ENCODE results near the gene ASF1B.

ASF1B gene

DNA sequence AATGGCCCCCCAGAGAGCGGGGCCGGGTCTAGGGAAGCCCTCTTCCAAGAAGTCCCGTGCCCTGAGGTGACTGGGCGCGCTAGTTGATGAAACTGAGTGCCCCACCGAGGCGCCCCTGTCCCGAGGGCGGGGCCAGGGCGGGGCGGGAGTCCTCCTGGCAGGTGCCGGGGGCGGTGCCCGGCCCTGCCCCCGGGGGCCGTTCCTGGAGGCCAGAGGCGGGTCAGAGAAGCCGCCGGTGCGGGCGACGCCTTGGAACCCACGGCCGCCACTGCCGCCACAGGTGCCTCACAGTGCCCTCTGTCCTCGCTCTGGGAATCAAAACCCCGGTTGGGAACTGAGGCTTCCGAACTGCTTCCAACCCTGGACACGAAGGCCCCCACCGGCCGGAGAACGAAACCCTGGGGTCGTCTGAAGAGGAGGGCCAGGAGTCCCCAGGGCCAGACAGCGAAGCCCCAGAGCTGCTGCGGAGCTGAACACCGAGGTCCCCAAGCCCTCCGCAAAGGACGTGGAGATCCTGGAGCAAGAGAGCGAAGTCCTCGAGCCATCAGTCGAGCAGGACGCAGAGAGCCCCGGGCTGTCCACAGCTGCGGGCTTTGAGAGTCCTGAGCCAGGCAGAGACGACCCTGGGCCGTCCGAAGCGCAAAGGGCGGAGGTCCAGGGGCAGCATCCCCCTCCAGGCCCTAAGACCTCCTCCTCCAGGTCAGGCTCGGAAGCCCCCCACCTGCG lies 63.7 kb downstream of the ASF1B start, which contains the start of gene MISP3:
Gene MISP3, plus strand, starts transcription at position 252 of the 726 bp plus-strand sequence. CDS start 524 bp downstream, outside the sequence.
- Histone ChIP-seq H3K27ac (ENCODE audit: low read depth, low read length) (peak within 1 kb of the TSS; percentile 43), H3K4me3 (ENCODE audit: insufficient read depth, low read length, poor library complexity, severe bottlenecking) (peak within 1 kb of the TSS; percentile 62), H3K27me3 (ENCODE audit: low read length) (no peaks in the 10 kb centered on the region), H2AFZ (ENCODE audit: low read depth, low read length, severe bottlenecking) (peak within 1 kb of the TSS; percentile 77), H3F3A (ENCODE audit: insufficient read depth) (no peaks in the 10 kb centered on the region), H3K79me2 (ENCODE audit: insufficient read depth, low read length) (no peaks in the 10 kb centered on the region), H3K9me2 (replicated peaks; ENCODE audit: insufficient read depth, low read length) (no peaks in the 10 kb centered on the region), H4K20me1 (ENCODE audit: low read depth, low read length) (no peaks in the 10 kb centered on the region), H3K4me2 (ENCODE audit: low read depth, low read length, poor library complexity, severe bottlenecking) (peak within 1 kb of the TSS; percentile 99), H3K9ac (ENCODE audit: low read length) (peak within 1 kb of the TSS; percentile 58), H3K36me3 (ENCODE audit: low read length) (no peaks in the 10 kb centered on the region), H3K9me3 (ENCODE audit: insufficient read depth, low read length) (no peaks in the 10 kb centered on the region)
- no peak for TF ChIP-seq EZH2phosphoT487 (conservative IDR thresholded peaks at IDR 0.05; ENCODE audit: low read length)
- TF ChIP-seq, protein P1, sequence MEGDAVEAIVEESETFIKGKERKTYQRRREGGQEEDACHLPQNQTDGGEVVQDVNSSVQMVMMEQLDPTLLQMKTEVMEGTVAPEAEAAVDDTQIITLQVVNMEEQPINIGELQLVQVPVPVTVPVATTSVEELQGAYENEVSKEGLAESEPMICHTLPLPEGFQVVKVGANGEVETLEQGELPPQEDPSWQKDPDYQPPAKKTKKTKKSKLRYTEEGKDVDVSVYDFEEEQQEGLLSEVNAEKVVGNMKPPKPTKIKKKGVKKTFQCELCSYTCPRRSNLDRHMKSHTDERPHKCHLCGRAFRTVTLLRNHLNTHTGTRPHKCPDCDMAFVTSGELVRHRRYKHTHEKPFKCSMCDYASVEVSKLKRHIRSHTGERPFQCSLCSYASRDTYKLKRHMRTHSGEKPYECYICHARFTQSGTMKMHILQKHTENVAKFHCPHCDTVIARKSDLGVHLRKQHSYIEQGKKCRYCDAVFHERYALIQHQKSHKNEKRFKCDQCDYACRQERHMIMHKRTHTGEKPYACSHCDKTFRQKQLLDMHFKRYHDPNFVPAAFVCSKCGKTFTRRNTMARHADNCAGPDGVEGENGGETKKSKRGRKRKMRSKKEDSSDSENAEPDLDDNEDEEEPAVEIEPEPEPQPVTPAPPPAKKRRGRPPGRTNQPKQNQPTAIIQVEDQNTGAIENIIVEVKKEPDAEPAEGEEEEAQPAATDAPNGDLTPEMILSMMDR (IDR thresholded peaks at IDR 0.05; ENCODE audit: insufficient read depth, low read length, poor library complexity, severe bottlenecking) = no peak

DNA sequence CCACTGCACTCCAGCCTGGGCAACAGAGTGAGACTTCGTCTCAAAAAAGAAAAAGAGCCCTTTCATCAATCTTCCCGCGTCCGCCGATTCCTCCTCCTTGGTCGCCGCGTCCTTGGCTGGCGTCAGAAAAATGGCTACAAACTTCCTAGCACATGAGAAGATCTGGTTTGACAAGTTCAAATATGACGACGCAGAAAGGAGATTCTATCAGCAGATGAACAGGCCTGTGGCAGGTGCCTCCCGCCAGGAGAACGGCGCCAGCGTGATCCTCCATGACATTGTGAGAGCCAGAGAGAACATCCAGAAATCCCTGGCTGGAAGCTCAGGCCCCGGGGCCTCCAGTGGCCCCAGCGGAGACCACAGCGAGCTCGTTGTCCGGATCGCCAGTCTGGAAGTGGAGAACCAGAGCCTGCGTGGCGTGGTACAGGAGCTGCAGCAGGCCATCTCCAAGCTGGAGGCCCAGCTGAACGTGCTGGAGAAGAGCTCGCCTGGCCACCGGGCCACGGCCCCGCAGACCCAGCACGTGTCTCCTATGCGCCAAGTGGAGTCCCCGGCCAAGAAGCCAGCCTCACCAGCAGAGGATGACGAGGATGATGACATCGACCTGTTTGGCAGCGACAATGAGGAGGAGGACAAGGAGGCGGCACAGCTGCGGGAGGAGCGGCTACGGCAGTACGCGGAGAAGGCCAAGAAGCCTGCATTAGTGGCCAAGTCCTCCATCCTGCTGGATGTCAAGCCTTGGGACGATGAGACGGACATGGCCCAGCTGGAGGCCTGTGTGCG lies 65.9 kb downstream of the ASF1B start:
- H3K9me3 ChIP-seq (ENCODE audit: insufficient read depth, low read length) = no peaks in the 10 kb centered on the region
- no peak overlapping the region for H3K27ac ChIP-seq (ENCODE audit: low read depth, low read length)
- no peak overlapping the region for H3K4me2 ChIP-seq (ENCODE audit: low read depth, low read length, poor library complexity, severe bottlenecking)
- H3K9ac ChIP-seq (ENCODE audit: low read length) = no peak overlapping the region
- H3F3A ChIP-seq (ENCODE audit: insufficient read depth) = no peaks in the 10 kb centered on the region
- no peak overlapping the region for H3K4me3 ChIP-seq (ENCODE audit: insufficient read depth, low read length, poor library complexity, severe bottlenecking)
- H3K79me2 ChIP-seq (ENCODE audit: insufficient read depth, low read length) = no peaks in the 10 kb centered on the region
- TF ChIP-seq, protein P1 (IDR thresholded peaks at IDR 0.05; ENCODE audit: insufficient read depth, low read length, poor library complexity, severe bottlenecking) = no peak
- no peak for TF ChIP-seq EZH2phosphoT487 (conservative IDR thresholded peaks at IDR 0.05; ENCODE audit: low read length)
- no peaks in the 10 kb centered on the region for H3K36me3 ChIP-seq (ENCODE audit: low read length)
- H2AFZ ChIP-seq (ENCODE audit: low read depth, low read length, severe bottlenecking) = no peak overlapping the region
- H4K20me1 ChIP-seq (ENCODE audit: low read depth, low read length) = no peaks in the 10 kb centered on the region
- H3K9me2 ChIP-seq (replicated peaks; ENCODE audit: insufficient read depth, low read length) = no peaks in the 10 kb centered on the region
- no peaks in the 10 kb centered on the region for H3K27me3 ChIP-seq (ENCODE audit: low read length)
